Liver (tissue), 3 donors: Measurements from ENCODE around the gene ACTRT2.

Source experiments
- CTCF ChIP-seq: fragments of 150-350 bp; IDR thresholded peaks from 2 replicates; pipeline ENCODE4 v1.5.1; 2017; ENCODE audit warnings: improper control_type of control experiment, low read depth, low read length; ENCODE audit not compliant: missing input control
- EGR1 ChIP-seq, 2 donors: IDR thresholded peaks; 2 replicates each; pipeline ENCODE4 v1.6.1; 2016 to 2018; ENCODE audit warnings: antibody characterized with exemption in 2 of 2, low read depth in 2 of 2
- MAX ChIP-seq: IDR thresholded peaks from 2 replicates; pipeline ENCODE4 v1.6.1; 2016; ENCODE audit warnings: antibody characterized with exemption
- TAF1 ChIP-seq: conservative IDR thresholded peaks from 2 replicates; pipeline ENCODE4 v1.6.1; 2016; ENCODE audit warnings: antibody characterized with exemption, mild to moderate bottlenecking
- donor health status: healthy.
- donor health status: healthy.

GRCh38 chr1:2987773-2988172 is 33.5 kb upstream of the ACTRT2 start:
- TF ChIP-seq TAF1, result no peak
- no peak for TF ChIP-seq CTCF
- no peak for TF ChIP-seq MAX
- TF ChIP-seq EGR1 (IDR thresholded peaks at IDR 0.05; ENCODE audit: low read depth in 2 of 2), result no peak
